AG04450 (cell line): Measurements from ENCODE around the gene TRAF3IP1. TPM values are rescaled to one million over a fixed set of nuclear protein-coding genes. Genes with fewer than 3 reads are reported as not detected.

Experiments used
- CTCF ChIA-PET: fragments of 300-600, 350-600 bp; formaldehyde crosslinking; extraction: SDS; loops from one replicate; lab custom pipeline; 2022; ENCODE audit warnings: antibody characterized with exemption, inconsistent platforms; lab: Charles Lee
- POLR2A ChIA-PET: fragments of 350-600 bp; formaldehyde crosslinking; extraction: SDS; loops from one replicate; lab custom pipeline; 2021; ENCODE audit warnings: antibody characterized with exemption, inconsistent platforms; lab: Yijun Ruan, JAX
- DNase-seq: peaks from one replicate; pipeline ENCODE4 v3.0.0-alpha.2; 2011; ENCODE audit warnings: low read depth, low spot score
- H3K27ac ChIP-seq: one replicate; pipeline ENCODE4 v1.5.1; 2012; ENCODE audit warnings: low read depth, low read length, control low read depth
- H3K27me3 ChIP-seq: one replicate; pipeline ENCODE4 v1.6.0; 2012; ENCODE audit warnings: low read length; ENCODE audit not compliant: control insufficient read depth, insufficient read depth
- H3K4me3 ChIP-seq: 2 replicates; pipeline ENCODE4 v1.5.1; 2011; ENCODE audit warnings: mild to moderate bottlenecking, low read depth, low read length, control low read depth
- H3K9me3 ChIP-seq: 2 replicates; pipeline ENCODE4 v1.5.1; 2012; ENCODE audit warnings: low read length; ENCODE audit not compliant: control insufficient read depth, insufficient read depth
- CTCF ChIP-seq: IDR thresholded peaks from 2 replicates; pipeline ENCODE4 v1.5.1; 2011; ENCODE audit warnings: low read depth, low read length, control low read depth, inconsistent platforms
- polyA plus RNA-seq: library from polyadenylated mRNA; depleted of rRNA; stranded (reverse); fragments of >200 nt; gene quantifications from 2 replicates; pipeline ENCODE4 v1.2.3, GENCODE V29; 2011

The TRAF3IP1 gene
- polyA plus RNA-seq, 1 experiment = 5.9 TPM

- H3K9me3 ChIP-seq = no peaks in the 10 kb centered on the region
- TF ChIP-seq CTCF = no peak
- no peak for DNase-seq
- CTCF ChIA-PET = interaction anchor here (1.3 to 1.5 kb wide), 3 partner anchors 11 to 28 kb away, joined by 3 to 4 read pairs (median 3); no protein-coding TSS in a partner anchor
- H3K27me3 ChIP-seq = peaks cover 17% of the 10 kb centered on the region
- H3K4me3 ChIP-seq = no peak overlapping the region
- H3K27ac ChIP-seq = no peak overlapping the region
- POLR2A ChIA-PET = no interaction called here
Measured at GRCh38 chr2:238290715-238291549, 29.4 kb upstream of the TRAF3IP1 start.

- DNase-seq = no peak
- H3K4me3 ChIP-seq = no peak overlapping the region
- peaks cover 19% of the 10 kb centered on the region for H3K27me3 ChIP-seq
- no peak for TF ChIP-seq CTCF
- ChIA-PET CTCF (interaction anchor here (1.3 kb wide), 1 partner anchor 28 kb away, joined by 3 read pairs; no protein-coding TSS in a partner anchor), POLR2A (no interaction called here)
- H3K9me3 ChIP-seq = no peaks in the 10 kb centered on the region
- no peak overlapping the region for H3K27ac ChIP-seq
Measured at GRCh38 chr2:238291550-238292281, 28.6 kb upstream of the TRAF3IP1 start.

GRCh38 chr2:238294046-238294392 is 26.3 kb upstream of the TRAF3IP1 start:
- POLR2A ChIA-PET = no interaction called here
- CTCF ChIA-PET = no interaction called here
- Histone ChIP-seq H3K27me3 (peaks cover 31% of the 10 kb centered on the region), H3K4me3 (no peak overlapping the region), H3K27ac (no peak overlapping the region), H3K9me3 (no peaks in the 10 kb centered on the region)
- no peak for DNase-seq
- no peak for TF ChIP-seq CTCF

- H3K27ac ChIP-seq = no peak overlapping the region
- peaks cover 33% of the 10 kb centered on the region for H3K27me3 ChIP-seq
- no peak for DNase-seq
- ChIA-PET CTCF (interaction anchor here (0.6 kb wide), 1 partner anchor 769 kb away, joined by 6 read pairs; no protein-coding TSS in a partner anchor), POLR2A (no interaction called here)
- TF ChIP-seq CTCF = no peak
- no peak overlapping the region for H3K4me3 ChIP-seq
- no peaks in the 10 kb centered on the region for H3K9me3 ChIP-seq
Measured at GRCh38 chr2:238294393-238295143, 25.8 kb upstream of the TRAF3IP1 start.
